ENCODE measurements around the gene YWHAG.
"Not testable (repeated sequence)": the region's sequence is repeated elsewhere in the genome, so short reads cannot be mapped to it uniquely, and the experiment has no call there.

Gene YWHAG

GRCh38 chr7:76326646-76327233 lies 32.1 kb downstream of the YWHAG start:
- Mint-ChIP-seq H3K9me3 (no peaks in the 10 kb centered on the region), H3K27ac (no peak overlapping the region), H3K4me3 (no peak overlapping the region), H3K4me1 (peaks cover 28% of the 10 kb centered on the region), H3K36me3 (peaks cover 22% of the 10 kb centered on the region), H3K27me3 (no peaks in the 10 kb centered on the region)

- H3K4me1 Mint-ChIP-seq = peaks cover 22% of the 10 kb centered on the region
- no peaks in the 10 kb centered on the region for H3K9me3 Mint-ChIP-seq
- peaks cover 22% of the 10 kb centered on the region for H3K36me3 Mint-ChIP-seq
- H3K27ac Mint-ChIP-seq = no peak overlapping the region
- H3K27me3 Mint-ChIP-seq = no peaks in the 10 kb centered on the region
- H3K4me3 Mint-ChIP-seq = no peak overlapping the region
Measured at GRCh38 chr7:76325811-76326210, 33.0 kb downstream of the YWHAG start.

DNA sequence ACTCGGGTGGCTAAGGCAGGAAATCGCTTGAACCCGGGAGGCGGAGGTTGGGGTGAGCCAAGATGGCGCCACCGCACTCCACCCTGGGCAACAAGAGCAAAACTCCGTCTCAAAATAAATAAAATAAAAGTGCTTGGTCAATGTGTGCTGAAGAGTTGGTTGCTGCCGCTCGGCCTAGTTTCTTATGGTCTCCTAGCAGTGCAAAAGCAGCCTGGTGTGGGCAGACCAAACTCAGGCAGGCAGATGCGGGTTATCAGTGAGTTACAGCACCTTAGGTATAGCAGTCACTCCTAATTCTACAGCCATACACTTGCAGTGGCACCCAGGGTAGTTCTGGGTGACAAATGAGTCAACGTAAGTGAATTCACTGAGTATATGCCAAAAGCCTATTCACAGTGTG lies 33.7 kb downstream of the YWHAG start:
- no peak overlapping the region for H3K4me3 Mint-ChIP-seq
- H3K4me1 Mint-ChIP-seq = peaks cover 22% of the 10 kb centered on the region
- no peaks in the 10 kb centered on the region for H3K9me3 Mint-ChIP-seq
- peaks cover 21% of the 10 kb centered on the region for H3K36me3 Mint-ChIP-seq
- H3K27me3 Mint-ChIP-seq = no peaks in the 10 kb centered on the region
- H3K27ac Mint-ChIP-seq = no peak overlapping the region

DNA sequence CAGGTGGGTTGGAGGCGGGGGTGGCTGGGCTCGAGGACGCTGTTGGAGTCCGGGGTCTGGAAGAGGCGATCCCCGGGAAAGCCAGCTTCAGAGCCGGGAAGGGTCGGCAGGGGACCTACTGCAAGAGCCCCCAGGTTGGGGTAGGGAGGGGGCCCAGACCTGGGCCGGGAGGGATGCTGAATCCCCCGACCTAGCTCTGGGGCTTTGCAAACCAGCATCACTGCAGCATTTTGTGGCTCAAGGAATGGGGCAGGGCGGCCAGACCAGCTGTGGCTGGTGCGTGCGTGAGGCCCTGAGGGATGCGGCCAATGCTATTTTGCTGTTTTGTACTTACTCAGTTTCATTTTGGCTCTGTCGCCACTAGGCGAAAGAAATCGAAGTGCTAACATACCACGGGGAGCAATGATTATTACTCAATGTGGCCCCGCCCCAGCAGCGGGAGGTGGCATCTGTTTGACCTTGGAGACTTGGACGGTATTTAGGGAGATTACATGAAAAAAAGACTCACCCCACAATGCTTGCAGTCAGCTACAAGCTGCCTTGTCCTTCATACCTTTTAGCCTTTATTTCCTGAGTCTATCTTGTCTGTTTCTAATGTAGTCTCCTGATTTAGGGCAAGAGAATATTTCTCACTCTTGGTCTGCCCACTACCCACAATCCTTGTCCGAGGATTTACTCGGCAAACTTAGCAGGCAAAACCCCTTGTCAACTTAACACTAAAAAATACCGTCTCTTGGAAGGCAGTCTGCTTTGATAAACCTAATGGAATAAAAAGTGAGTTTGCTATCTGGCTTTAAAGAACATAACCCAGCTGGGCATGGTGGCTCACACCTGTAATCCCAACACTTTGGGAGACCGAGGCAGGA lies 40.1 kb downstream of the YWHAG start:
- Mint-ChIP-seq H3K4me3 (peak overlapping the region; percentile 95), H3K9me3 (no peaks in the 10 kb centered on the region), H3K4me1 (peaks cover 26% of the 10 kb centered on the region), H3K27ac (peak overlapping the region; percentile 81), H3K36me3 (no peaks in the 10 kb centered on the region), H3K27me3 (no peaks in the 10 kb centered on the region)

GRCh38 chr7:76317782-76318487 lies 40.9 kb downstream of the YWHAG start:
- peak overlapping the region; percentile 95 for H3K4me3 Mint-ChIP-seq
- H3K27me3 Mint-ChIP-seq = no peaks in the 10 kb centered on the region
- H3K9me3 Mint-ChIP-seq = no peaks in the 10 kb centered on the region
- H3K4me1 Mint-ChIP-seq = peaks cover 26% of the 10 kb centered on the region
- H3K36me3 Mint-ChIP-seq = no peaks in the 10 kb centered on the region
- peak overlapping the region; percentile 96 for H3K27ac Mint-ChIP-seq

GRCh38 chr7:76316984-76317781 lies 41.6 kb downstream of the YWHAG start:
- no peaks in the 10 kb centered on the region for H3K9me3 Mint-ChIP-seq
- peak overlapping the region; percentile 95 for H3K4me3 Mint-ChIP-seq
- peaks cover 26% of the 10 kb centered on the region for H3K4me1 Mint-ChIP-seq
- no peaks in the 10 kb centered on the region for H3K27me3 Mint-ChIP-seq
- no peaks in the 10 kb centered on the region for H3K36me3 Mint-ChIP-seq
- peak overlapping the region; percentile 96 for H3K27ac Mint-ChIP-seq

DNA sequence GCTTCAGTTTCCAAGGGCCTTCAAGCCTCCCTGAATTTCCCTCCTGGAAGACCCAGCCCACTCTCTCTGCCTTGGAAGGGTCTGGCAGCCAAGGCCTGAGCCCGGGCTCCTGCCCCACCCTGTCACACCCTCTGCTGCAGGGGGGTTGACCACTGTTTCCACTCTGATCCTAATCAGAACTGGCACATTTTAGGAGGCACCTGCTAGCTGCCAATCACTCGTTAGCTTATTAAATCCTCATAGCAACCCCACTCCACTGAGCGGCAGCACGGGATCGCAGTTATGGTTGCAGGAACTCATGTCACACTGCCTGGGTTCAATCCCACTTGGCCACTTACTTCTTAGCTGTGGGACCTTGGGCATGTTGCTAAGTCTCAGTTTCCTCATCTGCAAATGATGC lies 43.4 kb downstream of the YWHAG start:
- Mint-ChIP-seq H3K27ac (no peak overlapping the region), H3K27me3 (no peaks in the 10 kb centered on the region), H3K4me1 (peaks cover 26% of the 10 kb centered on the region), H3K4me3 (no peak overlapping the region), H3K36me3 (no peaks in the 10 kb centered on the region), H3K9me3 (no peaks in the 10 kb centered on the region)

DNA sequence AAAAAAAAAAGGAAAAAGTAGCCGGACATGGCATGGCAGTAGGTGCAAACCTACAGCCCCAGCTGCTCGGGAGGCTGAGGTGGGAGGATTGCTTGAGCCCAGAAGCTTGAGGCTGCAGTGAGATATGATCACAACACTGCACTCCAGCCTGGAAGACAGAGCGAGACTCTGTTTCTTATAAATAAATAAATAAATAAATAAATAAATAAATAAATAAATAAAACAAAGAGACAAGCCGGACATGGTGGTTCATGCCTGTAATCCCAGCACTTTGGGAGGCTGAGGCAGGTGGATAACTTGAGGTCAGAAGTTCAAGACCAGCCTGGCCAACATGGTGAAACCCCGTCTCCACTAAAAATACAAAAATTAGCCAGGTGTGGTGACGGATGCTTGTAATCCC lies 44.1 kb downstream of the YWHAG start:
- H3K27me3 Mint-ChIP-seq, H3K36me3 Mint-ChIP-seq, H3K27ac Mint-ChIP-seq, H3K9me3 Mint-ChIP-seq, H3K4me3 Mint-ChIP-seq: not testable (repeated sequence)
- H3K4me1 Mint-ChIP-seq = peaks cover 26% of the 10 kb centered on the region

- peak overlapping the region; percentile 17 for H3K27ac Mint-ChIP-seq
- H3K4me1 Mint-ChIP-seq = peaks cover 25% of the 10 kb centered on the region
- no peaks in the 10 kb centered on the region for H3K27me3 Mint-ChIP-seq
- no peaks in the 10 kb centered on the region for H3K9me3 Mint-ChIP-seq
- no peaks in the 10 kb centered on the region for H3K36me3 Mint-ChIP-seq
- no peak overlapping the region for H3K4me3 Mint-ChIP-seq
Measured at GRCh38 chr7:76314042-76314721, 44.6 kb downstream of the YWHAG start.

- not testable (repeated sequence) for H3K4me3 Mint-ChIP-seq, H3K27ac Mint-ChIP-seq, H3K27me3 Mint-ChIP-seq, H3K9me3 Mint-ChIP-seq, H3K4me1 Mint-ChIP-seq, H3K36me3 Mint-ChIP-seq
Measured at GRCh38 chr7:76311838-76312237, 47.0 kb downstream of the YWHAG start.

DNA sequence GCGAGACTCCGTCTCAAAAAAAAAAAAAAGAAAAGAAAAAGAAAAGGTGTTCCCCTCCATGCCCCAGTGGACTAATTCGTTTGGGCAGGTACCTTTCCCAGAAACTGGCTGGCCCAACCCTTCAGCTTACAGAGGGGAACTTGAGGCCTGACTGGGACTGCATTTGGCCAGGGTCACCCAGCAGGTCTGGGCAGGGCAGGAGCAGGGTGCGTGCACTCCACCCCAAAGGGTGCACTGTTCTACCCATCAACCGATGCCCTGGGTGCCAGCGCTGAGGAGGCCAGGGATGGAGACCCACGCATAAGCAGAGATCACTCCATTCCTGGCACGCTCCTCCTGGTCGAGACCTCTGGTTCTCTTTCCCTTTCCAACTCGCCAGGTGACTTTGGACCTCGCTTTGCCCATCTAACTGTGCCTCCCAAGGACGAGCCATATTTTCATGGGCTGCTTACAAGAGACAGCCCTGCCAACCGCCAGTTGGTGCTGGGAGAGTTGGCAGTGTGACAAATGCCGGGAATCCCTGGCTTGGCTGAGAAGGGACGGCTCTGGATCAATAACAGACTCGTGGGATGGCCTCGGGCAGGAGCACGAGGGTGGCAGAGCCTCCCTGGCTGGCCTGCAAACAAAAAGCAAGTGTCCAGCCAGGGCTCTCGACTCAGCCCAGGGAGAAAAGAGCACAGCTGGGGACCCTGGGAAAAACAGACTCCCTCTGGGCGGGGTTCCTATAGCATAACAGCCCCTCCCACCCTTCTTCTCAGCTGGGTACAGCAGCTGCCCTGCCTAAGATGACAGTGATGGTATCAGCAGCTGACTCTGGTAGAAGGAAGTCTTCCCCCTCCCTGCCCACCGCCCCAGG lies 48.5 kb downstream of the YWHAG start:
- no peaks in the 10 kb centered on the region for H3K27me3 Mint-ChIP-seq
- H3K9me3 Mint-ChIP-seq = no peaks in the 10 kb centered on the region
- H3K36me3 Mint-ChIP-seq = no peaks in the 10 kb centered on the region
- H3K27ac Mint-ChIP-seq = no peak overlapping the region
- peaks cover 7% of the 10 kb centered on the region for H3K4me1 Mint-ChIP-seq
- H3K4me3 Mint-ChIP-seq = no peak overlapping the region

DNA sequence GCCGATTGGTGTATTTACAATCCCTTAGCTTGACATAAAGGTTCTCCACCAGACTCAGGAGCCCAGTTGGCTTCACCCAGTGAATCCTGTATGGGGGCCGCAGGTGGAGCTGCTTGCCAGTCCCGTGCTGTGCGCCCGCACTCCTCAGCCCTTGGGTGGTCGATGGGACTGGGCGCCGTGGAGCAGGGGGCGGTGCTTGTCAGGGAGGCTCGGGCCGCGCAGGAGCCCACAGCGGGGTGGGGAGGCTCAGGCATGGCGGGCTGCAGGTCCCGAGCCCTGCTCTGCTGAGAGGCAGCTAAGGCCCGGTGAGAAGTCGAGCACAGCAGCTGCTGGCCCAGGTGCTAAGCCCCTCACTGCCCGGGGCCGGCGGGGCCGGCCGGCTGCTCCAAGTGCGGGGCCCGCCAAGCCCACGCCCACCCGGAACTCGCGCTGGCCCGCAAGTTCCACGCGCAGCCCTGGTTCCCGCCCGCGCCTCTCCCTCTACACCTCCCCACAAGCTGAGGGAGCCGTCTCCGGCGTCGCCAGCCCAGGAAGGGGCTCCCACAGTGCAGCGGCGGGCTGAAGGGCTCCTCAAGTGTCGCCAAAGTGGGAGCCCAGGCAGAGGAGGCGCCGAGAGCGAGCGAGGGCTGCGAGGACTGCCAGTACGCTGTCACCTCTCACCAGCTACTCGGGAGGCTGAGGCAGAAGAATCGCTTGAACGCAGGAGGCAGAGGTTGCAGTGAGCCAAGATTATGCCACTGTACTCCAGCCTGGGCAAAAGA lies 49.3 kb downstream of the YWHAG start:
- not testable (repeated sequence) for H3K4me1 Mint-ChIP-seq, H3K4me3 Mint-ChIP-seq, H3K27me3 Mint-ChIP-seq, H3K9me3 Mint-ChIP-seq, H3K36me3 Mint-ChIP-seq, H3K27ac Mint-ChIP-seq

DNA sequence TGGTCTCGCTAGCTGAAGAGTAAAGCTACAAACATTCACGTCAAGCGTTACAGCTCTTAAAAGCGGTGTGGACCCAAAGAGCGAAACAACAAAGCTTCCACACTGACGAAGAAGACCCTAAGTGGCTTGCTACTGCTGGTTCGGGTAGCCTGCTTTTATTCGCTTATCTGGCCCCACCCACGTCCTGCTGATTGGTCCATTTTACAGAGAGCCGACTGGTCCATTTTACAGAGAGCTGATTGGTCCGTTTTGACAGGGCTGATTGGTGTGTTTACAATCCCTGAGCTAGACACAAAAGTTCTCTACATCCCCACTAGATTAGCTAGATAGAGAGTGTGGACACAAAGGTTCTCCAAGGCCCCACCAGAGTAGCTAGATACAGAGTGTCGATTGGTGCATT lies 49.9 kb downstream of the YWHAG start:
- H3K27ac Mint-ChIP-seq, H3K4me1 Mint-ChIP-seq, H3K4me3 Mint-ChIP-seq, H3K27me3 Mint-ChIP-seq, H3K36me3 Mint-ChIP-seq, H3K9me3 Mint-ChIP-seq: not testable (repeated sequence)

GRCh38 chr7:76304888-76305375 lies 53.9 kb downstream of the YWHAG start:
- Mint-ChIP-seq H3K4me1 (peaks cover 13% of the 10 kb centered on the region), H3K27me3 (no peaks in the 10 kb centered on the region), H3K4me3 (no peak overlapping the region), H3K36me3 (no peaks in the 10 kb centered on the region), H3K27ac (no peak overlapping the region), H3K9me3 (no peaks in the 10 kb centered on the region)
